Naive B cell (primary cell): ENCODE measurements around the gene RCSD1. TPM values are rescaled to one million over a fixed set of nuclear protein-coding genes. Genes with fewer than 3 reads are reported as not detected.
A peak's percentile ranks its signal among the peaks of the same experiment; 100 is the strongest.
"Not testable (repeated sequence)": the region's sequence is repeated elsewhere in the genome, so short reads cannot be mapped to it uniquely, and the experiment has no call there.

Source experiments
- ATAC-seq, 2 donors: fragments of 150-1000 bp; cut with Tn5 transposase; 2 replicates each; pipeline ENCODE4 v1.10.0; 2021; ENCODE audit warnings: low read depth in 2 of 2, mild to moderate bottlenecking in 2 of 2, moderate library complexity in 2 of 2
- DNase-seq: peaks from one replicate; pipeline ENCODE4 v3.0.0; 2022
- H3K27ac Mint-ChIP-seq, 6 donors: one replicate each; pipeline ENCODE4 v1.8.0; 2020 to 2022; ENCODE audit warnings: mild to moderate bottlenecking in 6 of 6, mixed read lengths in 6 of 6, moderate library complexity in 5 of 6, inconsistent platforms in 2 of 6
- H3K27me3 Mint-ChIP-seq, 3 donors: one replicate each; pipeline ENCODE4 v1.8.0; 2021 to 2022; ENCODE audit warnings: mixed read lengths in 3 of 3, mild to moderate bottlenecking in 1 of 3
- H3K36me3 Mint-ChIP-seq, 2 donors: one replicate each; pipeline ENCODE4 v1.8.0; 2020 to 2022; ENCODE audit warnings: mixed read lengths in 2 of 2, inconsistent platforms in 1 of 2, mild to moderate bottlenecking in 1 of 2
- H3K4me1 Mint-ChIP-seq, 3 donors: one replicate each; pipeline ENCODE4 v1.8.0; 2020 to 2022; ENCODE audit warnings: mixed read lengths in 3 of 3, inconsistent platforms in 1 of 3, mild to moderate bottlenecking in 1 of 3, moderate library complexity in 1 of 3
- H3K4me3 Mint-ChIP-seq, 8 donors: one replicate each; pipeline ENCODE4 v1.8.0; 2020 to 2022; ENCODE audit warnings: mild to moderate bottlenecking in 8 of 8, mixed read lengths in 8 of 8, moderate library complexity in 8 of 8, inconsistent platforms in 2 of 8
- H3K9me3 Mint-ChIP-seq, 7 donors: one replicate each; pipeline ENCODE4 v1.8.0; 2020 to 2022; ENCODE audit warnings: mixed read lengths in 7 of 7, mild to moderate bottlenecking in 5 of 7, inconsistent platforms in 2 of 7, moderate library complexity in 1 of 7
- polyA plus RNA-seq, 6 donors: library from polyadenylated mRNA; unstranded; fragments of 300-500 nt; fragmentation: Illumina TruSeq; gene quantifications; one replicate each; pipeline ENCODE4 v1.2.3, GENCODE V29; 2021; ENCODE audit warnings: low read depth in 6 of 6

The RCSD1 gene
- polyA plus RNA-seq, 6 donors from 2014 or later, result 273 to 418 (median 333) TPM

GRCh38 chr1:167602840-167603239 lies 27.2 kb upstream of the RCSD1 start:
- peak overlapping the region in 4 of 6 donors; percentile 27 to 86 (median 72) for H3K27ac Mint-ChIP-seq
- peaks cover 9 to 12% of the 10 kb centered on the region in 2 donors for H3K36me3 Mint-ChIP-seq
- H3K27me3 Mint-ChIP-seq, result no peaks in the 10 kb centered on the region
- H3K9me3 Mint-ChIP-seq, result peaks cover 7 to 14% (median 10%) of the 10 kb centered on the region in 7 donors
- peaks cover 46 to 66% (median 51%) of the 10 kb centered on the region in 3 donors for H3K4me1 Mint-ChIP-seq
- ATAC-seq (no peak), DNase-seq (no peak)
- H3K4me3 Mint-ChIP-seq, result peak overlapping the region in 7 of 8 donors; percentile 32 to 83 (median 62)

- H3K4me3 Mint-ChIP-seq, result no peak overlapping the region
- no peaks in the 10 kb centered on the region for H3K27me3 Mint-ChIP-seq
- peaks cover 8 to 31% (median 23%) of the 10 kb centered on the region in 7 donors for H3K9me3 Mint-ChIP-seq
- peaks cover 44 to 62% (median 52%) of the 10 kb centered on the region in 3 donors for H3K4me1 Mint-ChIP-seq
- peak overlapping the region in 3 of 6 donors; percentile 0 to 52 (median 5) for H3K27ac Mint-ChIP-seq
- no peak for DNase-seq
- H3K36me3 Mint-ChIP-seq, result peaks cover 13 to 21% of the 10 kb centered on the region in 2 donors
- no peak for ATAC-seq
Measured at GRCh38 chr1:167605576-167605975, 24.5 kb upstream of the RCSD1 start.

- DNase-seq (no peak), ATAC-seq (no peak)
- H3K4me3 Mint-ChIP-seq, result peak overlapping the region in 5 of 8 donors; percentile 35 to 68 (median 39)
- H3K9me3 Mint-ChIP-seq, result peaks cover 5 to 28% (median 18%) of the 10 kb centered on the region in 7 donors
- peak overlapping the region; percentile 72 to 94 (median 84) for H3K27ac Mint-ChIP-seq
- peaks cover 49 to 65% (median 59%) of the 10 kb centered on the region in 3 donors for H3K4me1 Mint-ChIP-seq
- H3K36me3 Mint-ChIP-seq, result peaks cover 8 to 17% of the 10 kb centered on the region in 2 donors
- H3K27me3 Mint-ChIP-seq, result no peaks in the 10 kb centered on the region
Measured at GRCh38 chr1:167611983-167612382, 18.0 kb upstream of the RCSD1 start.

GRCh38 chr1:167612587-167613385 lies 17.2 kb upstream of the RCSD1 start:
- peaks cover 0 to 22% (median 13%) of the 10 kb centered on the region in 7 donors for H3K9me3 Mint-ChIP-seq
- H3K4me3 Mint-ChIP-seq, result peak overlapping the region in 5 of 8 donors; percentile 26 to 42 (median 39)
- peaks cover 57 to 72% (median 60%) of the 10 kb centered on the region in 3 donors for H3K4me1 Mint-ChIP-seq
- peak overlapping the region; percentile 26 to 93 (median 38) for H3K27ac Mint-ChIP-seq
- no peaks in the 10 kb centered on the region for H3K27me3 Mint-ChIP-seq
- H3K36me3 Mint-ChIP-seq, result peaks cover 5 to 9% of the 10 kb centered on the region in 2 donors
- DNase-seq (no peak), ATAC-seq (no peak)

- not testable (repeated sequence) for H3K27me3 Mint-ChIP-seq, DNase-seq, H3K36me3 Mint-ChIP-seq, ATAC-seq
- H3K4me1 Mint-ChIP-seq, result peaks cover 68 to 83% (median 71%) of the 10 kb centered on the region in 3 donors
- peak overlapping the region in 6 of 8 donors; percentile 3 to 81 (median 26) for H3K4me3 Mint-ChIP-seq
- H3K27ac Mint-ChIP-seq, result peak overlapping the region in 5 of 6 donors; percentile 12 to 98 (median 73)
- peaks cover 0 to 12% (median 5%) of the 10 kb centered on the region in 7 donors for H3K9me3 Mint-ChIP-seq
Measured at GRCh38 chr1:167613984-167614383, 16.0 kb upstream of the RCSD1 start.

GRCh38 chr1:167614851-167615250 lies 15.2 kb upstream of the RCSD1 start:
- Mint-ChIP-seq H3K36me3 (no peaks in the 10 kb centered on the region), H3K27me3 (no peaks in the 10 kb centered on the region), H3K27ac (peak overlapping the region in 5 of 6 donors; percentile 39 to 98 (median 79)), H3K4me3 (peak overlapping the region in 4 of 8 donors; percentile 10 to 59 (median 36)), H3K4me1 (peaks cover 68 to 83% (median 71%) of the 10 kb centered on the region in 3 donors), H3K9me3 (peaks cover 0 to 6% (median 0%) of the 10 kb centered on the region in 7 donors)
- ATAC-seq (no peak), DNase-seq (no peak)

- Mint-ChIP-seq H3K4me3 (peak overlapping the region; percentile 41 to 92 (median 87)), H3K36me3 (no peaks in the 10 kb centered on the region), H3K27me3 (no peaks in the 10 kb centered on the region), H3K9me3 (peaks cover 0 to 4% (median 0%) of the 10 kb centered on the region in 7 donors), H3K27ac (peak overlapping the region; percentile 87 to 99 (median 97)), H3K4me1 (peaks cover 76 to 90% (median 76%) of the 10 kb centered on the region in 3 donors)
- no peak for ATAC-seq
- no peak for DNase-seq
Measured at GRCh38 chr1:167616521-167616920, 13.5 kb upstream of the RCSD1 start.

GRCh38 chr1:167617153-167618147 lies 12.6 kb upstream of the RCSD1 start:
- DNase-seq (peak; percentile 92), ATAC-seq (peak; percentile 80 to 91)
- Mint-ChIP-seq H3K9me3 (peaks cover 0 to 4% (median 0%) of the 10 kb centered on the region in 7 donors), H3K27me3 (no peaks in the 10 kb centered on the region), H3K4me3 (peak overlapping the region; percentile 41 to 92 (median 87)), H3K27ac (peak overlapping the region; percentile 89 to 99 (median 97)), H3K4me1 (peaks cover 73 to 91% (median 76%) of the 10 kb centered on the region in 3 donors), H3K36me3 (no peaks in the 10 kb centered on the region)

GRCh38 chr1:167618366-167618765 lies 11.7 kb upstream of the RCSD1 start:
- DNase-seq (no peak), ATAC-seq (no peak)
- Mint-ChIP-seq H3K27me3 (no peaks in the 10 kb centered on the region), H3K4me1 (peaks cover 72 to 91% (median 77%) of the 10 kb centered on the region in 3 donors), H3K4me3 (peak overlapping the region; percentile 41 to 92 (median 87)), H3K27ac (peak overlapping the region; percentile 48 to 99 (median 97)), H3K36me3 (no peaks in the 10 kb centered on the region), H3K9me3 (peaks cover 0 to 4% (median 0%) of the 10 kb centered on the region in 7 donors)

GRCh38 chr1:167618789-167619188 lies 11.2 kb upstream of the RCSD1 start:
- Mint-ChIP-seq H3K27ac (peak overlapping the region; percentile 48 to 99 (median 97)), H3K4me1 (peaks cover 74 to 92% (median 79%) of the 10 kb centered on the region in 3 donors), H3K36me3 (peaks cover 1 to 2% of the 10 kb centered on the region in 2 donors), H3K9me3 (peaks cover 0 to 4% (median 0%) of the 10 kb centered on the region in 7 donors), H3K4me3 (peak overlapping the region; percentile 41 to 92 (median 86)), H3K27me3 (no peaks in the 10 kb centered on the region)
- no peak for ATAC-seq
- DNase-seq, result no peak

GRCh38 chr1:167620002-167620401 lies 10.0 kb upstream of the RCSD1 start:
- Mint-ChIP-seq H3K27me3 (no peaks in the 10 kb centered on the region), H3K4me1 (peaks cover 76 to 93% (median 86%) of the 10 kb centered on the region in 3 donors), H3K27ac (peak overlapping the region; percentile 57 to 99 (median 97)), H3K4me3 (peak overlapping the region; percentile 21 to 92 (median 78)), H3K36me3 (peaks cover 4 to 6% of the 10 kb centered on the region in 2 donors), H3K9me3 (peaks cover 0 to 3% (median 0%) of the 10 kb centered on the region in 7 donors)
- DNase-seq, result no peak
- no peak for ATAC-seq

GRCh38 chr1:167621780-167622313 lies 8.2 kb upstream of the RCSD1 start:
- DNase-seq, result no peak
- no peak for ATAC-seq

More at GRCh38 chr1:167621780-167622313, 8.2 kb upstream of the RCSD1 start:
- peak overlapping the region in 7 of 8 donors; percentile 4 to 87 (median 50) for H3K4me3 Mint-ChIP-seq
- H3K9me3 Mint-ChIP-seq, result no peaks in the 10 kb centered on the region
- H3K36me3 Mint-ChIP-seq, result peaks cover 4 to 6% of the 10 kb centered on the region in 2 donors
- peak overlapping the region; percentile 66 to 98 (median 90) for H3K27ac Mint-ChIP-seq
- peaks cover 80 to 99% (median 96%) of the 10 kb centered on the region in 3 donors for H3K4me1 Mint-ChIP-seq
- H3K27me3 Mint-ChIP-seq, result no peaks in the 10 kb centered on the region
